DMS79 (cell line): ENCODE data around the gene IGSF21.
A peak's percentile ranks its signal among the peaks of the same experiment; 100 is the strongest.

ENCODE experiments used
- DNase-seq: peaks from one replicate; lab custom pipeline; 2025; lab: John Stamatoyannopoulos, UW

Gene IGSF21

DNA sequence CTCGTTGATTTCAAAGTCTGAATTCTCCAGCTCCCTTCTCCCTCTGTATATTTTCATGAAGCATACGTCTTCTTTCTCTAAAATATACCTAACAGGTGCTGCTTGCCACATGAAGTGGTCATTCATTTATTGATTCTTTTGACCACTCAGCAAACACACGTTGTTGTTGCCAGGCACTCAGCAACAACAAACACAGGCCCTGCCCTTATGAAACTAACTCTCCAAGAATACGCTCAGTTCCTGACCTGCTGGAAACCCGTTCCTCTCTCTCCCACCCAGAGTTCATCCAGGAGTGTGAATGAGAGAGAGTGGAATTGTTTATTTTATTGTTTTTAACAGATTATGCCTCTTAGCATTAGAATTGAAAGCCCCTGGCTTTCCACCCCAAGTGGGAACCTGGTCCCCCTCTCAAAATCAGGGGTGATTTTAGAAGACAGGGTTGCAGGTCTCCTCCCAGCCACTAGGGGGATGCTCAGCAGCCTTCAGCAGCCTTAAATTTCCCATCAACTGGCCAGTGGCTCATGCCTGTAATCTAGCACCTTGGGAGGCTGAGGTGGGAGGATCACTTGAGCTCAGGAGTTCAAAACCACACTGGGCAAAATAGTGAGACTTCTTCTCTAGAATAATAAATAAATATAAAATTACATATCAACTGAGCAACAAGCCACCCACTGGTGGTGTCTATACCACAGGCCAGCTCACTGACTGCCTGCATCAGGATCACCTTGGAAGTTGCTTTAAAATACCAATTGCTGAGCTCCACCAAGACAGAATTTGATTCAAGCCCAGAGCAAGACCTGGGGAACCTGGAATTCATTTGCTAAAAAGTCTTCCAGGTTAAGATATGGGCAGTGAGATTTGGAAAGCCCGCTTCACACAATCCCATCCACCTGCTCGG lies 192.1 kb downstream of the IGSF21 start:
- DNase-seq = peak; percentile 77

DNA sequence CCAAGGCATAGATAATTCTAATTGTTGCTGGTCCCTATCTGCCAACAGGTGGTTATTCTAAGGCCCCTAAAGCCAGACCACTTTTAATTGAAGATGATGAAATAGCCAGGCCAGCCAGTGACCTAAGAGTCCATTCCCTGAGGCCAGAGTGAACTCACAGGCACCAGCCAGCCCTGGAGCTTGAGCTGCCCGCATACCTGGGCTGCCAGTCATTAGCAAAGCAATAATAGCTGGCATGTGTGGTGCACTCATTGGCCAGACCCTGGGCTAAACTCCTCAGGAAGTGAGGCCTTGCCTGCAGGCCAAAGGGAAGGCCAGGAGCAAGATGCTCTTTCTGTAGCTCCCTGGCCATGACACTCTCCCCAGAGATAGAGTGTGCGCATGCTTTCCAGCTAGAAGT lies 192.8 kb downstream of the IGSF21 start:
- no peak for DNase-seq

DNA sequence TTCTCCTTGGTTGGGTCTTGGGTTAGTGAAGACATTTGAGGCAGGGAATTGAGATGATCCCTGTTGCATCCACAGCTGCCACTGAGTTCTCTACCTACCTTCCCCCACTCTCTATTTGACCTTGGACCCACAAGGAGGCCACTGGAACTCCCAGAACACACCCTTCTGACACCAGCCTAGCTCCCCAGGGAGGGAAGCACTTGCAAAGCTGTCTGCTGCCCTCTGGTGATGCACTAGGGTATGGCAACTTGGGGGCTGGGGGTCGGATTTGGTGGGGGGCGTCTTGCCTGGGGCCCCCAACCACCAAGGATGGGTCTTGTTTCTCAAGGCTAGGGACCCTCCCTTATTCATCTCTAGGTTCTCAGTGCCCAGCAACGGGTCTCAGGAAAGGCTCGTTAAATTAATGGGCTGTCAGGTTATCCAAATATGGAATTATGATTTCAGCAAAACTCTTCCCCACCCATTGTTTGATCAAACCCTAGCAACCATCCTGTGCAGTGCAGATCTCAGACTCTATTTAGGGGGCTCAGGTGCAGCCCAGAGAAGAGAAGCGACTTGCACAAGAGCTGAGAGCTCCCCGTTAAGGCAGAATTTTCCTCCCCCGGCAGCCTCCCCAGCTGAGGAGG lies 195.3 kb downstream of the IGSF21 start:
- DNase-seq = no peak

DNA sequence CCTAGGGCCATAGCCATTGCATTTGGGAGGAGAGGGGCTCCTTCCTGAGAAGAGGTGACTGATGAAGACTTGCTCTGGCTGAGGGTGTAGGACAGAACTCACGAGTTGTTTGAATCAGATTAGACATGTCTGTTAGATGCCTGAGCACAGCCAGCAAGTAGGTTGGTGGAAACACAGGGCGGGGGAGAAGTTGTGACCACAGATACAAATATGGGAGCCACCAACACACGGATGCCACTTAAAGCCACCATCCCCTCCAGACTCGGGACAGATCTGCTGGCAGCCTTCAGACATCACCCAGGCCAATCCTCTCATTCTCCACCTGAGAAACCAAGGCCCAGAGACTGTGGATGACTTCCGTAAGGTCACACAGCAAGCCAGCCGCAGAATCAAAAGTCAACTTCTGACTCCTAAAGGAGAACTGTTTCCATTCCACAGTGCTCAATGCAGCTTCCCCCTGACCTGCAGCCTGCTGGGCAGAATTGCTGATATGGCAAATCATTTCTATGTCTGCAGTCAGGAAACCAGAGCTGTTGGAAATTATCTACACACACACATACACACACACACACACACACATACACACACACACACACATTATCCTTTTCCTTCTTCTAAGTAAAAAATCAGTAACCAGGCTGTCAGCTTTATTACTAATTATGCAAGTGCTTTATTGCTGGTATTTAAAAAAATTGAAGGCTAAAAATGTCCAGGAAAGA lies 196.7 kb downstream of the IGSF21 start:
- DNase-seq = no peak

DNA sequence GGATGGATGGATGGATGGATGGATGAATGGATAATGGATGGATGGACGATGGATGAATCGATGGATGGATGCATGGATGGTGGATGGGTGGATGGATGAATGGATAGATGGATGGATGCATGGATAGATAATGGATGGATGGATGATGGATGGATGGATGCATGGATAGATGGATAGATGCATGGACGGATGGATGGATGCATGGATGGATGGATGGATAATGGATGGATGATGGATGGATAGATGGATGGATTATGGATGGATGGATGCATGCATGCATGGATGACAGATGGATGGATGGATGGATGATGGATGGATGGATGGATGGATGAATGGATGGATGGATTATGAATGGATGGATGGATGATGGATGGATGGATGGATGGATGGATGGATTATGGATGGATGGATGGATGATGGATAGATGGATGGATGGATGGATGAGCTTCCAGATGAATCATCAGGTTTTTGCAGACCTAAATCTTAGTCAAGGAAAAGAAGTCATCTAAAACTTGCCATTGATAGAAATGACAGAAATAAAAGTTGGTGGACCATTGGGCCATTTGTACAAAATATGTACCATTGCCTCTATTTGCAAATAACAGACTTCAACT lies 197.7 kb downstream of the IGSF21 start:
- DNase-seq = no peak

DNA sequence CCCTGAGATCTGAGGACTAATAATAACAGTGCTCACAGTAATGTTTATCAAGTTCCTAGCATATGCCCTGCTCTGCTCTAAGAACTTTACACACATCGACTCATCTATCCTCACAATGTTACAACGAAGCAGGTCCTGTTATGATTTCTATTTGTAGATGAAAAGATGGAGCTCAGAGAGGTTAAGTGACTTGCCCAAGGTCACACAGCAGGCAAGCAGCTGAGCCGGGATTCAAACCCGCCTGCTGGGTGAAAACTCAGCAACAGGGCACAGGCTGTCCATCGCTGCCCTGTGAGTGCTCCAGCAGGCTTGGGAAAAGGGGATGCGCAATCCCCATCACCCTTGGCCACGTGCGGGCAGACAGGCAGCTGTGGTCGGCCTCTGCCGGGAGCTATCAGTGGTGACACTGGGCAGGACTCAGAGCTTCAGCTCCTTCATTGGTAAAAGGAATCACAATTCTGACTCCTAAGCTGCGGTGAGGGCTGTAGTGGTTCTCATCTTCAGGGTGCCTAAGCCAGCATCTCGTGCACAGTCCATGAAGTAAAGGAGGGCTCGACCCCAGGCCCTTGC lies 199.8 kb downstream of the IGSF21 start:
- no peak for DNase-seq

DNA sequence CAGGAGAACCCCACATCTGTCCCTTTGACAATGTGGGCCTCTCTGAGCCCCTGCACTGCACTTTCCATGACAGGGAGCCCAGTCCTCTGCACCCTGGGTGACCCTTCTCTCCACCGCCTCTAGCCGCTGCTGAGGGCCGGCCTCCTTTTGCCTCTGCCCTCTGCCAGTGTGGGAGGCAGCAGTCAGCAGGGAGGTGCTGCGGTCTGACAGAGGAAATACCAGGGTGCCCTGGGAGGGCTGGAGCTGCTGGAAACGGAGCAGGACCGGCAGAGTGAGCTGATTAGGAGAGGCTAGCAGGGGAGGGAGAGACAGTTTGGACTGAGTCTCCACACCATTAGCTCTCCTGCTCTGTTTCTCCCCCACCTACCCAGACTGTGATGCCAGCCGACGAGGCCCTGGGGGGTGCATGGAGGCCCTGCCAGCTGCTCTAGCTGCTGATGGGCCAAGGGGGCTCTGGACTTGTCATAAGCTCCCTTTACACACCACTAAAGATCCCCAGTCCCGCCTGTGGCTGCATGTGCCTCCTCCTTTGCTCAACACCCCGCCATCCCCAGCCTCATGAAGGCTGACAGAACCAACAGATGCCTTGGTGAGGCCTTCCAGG lies 202.1 kb downstream of the IGSF21 start:
- DNase-seq = no peak

DNA sequence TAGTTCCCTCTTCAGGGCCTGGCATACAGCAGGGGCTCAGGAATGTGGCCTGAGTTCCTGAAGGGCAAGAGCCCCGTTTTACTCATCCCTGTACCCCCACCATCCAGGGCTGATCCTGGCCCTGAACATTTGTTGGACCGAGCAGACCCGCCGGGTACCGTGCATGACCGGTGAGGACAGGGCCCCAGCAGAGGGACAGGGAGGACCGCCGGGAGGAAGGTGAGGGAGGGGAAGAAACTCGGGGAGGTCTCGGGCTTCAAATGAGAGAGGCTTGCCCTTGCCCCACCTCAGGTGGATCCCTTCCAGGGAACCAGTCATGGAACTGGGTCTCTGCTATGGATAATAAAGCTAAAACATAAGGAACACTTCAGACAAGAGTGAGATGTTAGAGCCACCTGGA lies 205.4 kb downstream of the IGSF21 start:
- DNase-seq = no peak

DNA sequence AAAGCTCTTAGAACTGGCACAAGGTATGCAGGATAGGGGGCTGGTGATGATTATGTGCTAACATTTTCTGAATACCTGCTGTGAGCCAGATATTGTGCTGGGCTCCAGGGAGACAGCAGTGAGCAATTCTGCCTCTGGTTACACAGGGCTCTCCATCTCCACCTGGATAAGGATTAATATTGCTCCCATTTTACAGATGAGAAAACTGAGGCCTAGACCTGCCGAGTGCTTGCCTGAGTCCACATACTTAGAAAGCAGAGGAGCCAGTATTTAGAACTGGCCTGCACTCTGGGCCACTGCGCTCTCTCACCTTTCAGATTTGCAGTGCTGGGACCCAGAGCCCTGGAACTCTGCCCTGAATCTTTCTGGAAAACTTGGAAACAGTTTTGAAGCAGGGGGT lies 205.9 kb downstream of the IGSF21 start:
- DNase-seq = no peak

DNA sequence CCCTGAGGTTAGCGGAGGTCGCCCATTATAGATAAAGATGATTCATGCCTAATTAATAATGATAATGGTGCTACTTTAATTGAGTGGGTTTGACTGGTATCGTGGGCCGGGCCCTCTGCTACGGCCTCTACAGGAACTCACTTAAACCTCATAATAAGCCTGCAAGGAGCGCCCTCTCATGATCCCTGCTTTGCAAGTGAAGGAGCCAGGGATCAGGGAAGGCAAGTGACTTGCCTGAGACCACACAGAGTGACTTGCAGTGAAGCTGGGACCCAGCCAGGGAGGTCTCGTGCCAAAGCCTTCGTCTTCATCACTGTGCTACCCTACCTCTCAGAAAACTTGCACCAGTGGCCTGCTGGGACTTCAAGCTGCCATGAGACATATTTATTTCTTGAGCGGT lies 206.8 kb downstream of the IGSF21 start:
- DNase-seq = peak; percentile 46

DNA sequence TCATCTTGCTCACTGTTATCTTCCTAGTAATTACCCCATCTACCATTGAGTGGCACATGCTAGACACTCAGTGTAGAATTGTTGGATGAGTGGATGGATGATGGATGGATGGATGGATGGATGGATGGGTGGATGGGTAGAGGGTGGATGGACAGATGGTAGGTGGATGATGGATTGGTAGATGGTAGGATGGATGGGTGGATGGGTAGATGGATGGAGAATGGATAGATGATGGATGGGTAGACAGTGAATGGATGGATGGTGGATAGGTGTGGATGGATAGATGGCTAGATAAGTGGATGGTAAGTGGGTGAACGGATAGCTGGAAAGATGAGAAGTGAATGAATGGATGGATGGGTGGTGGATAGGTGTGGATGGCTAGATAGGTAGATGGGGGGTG lies 207.9 kb downstream of the IGSF21 start:
- no peak for DNase-seq

DNA sequence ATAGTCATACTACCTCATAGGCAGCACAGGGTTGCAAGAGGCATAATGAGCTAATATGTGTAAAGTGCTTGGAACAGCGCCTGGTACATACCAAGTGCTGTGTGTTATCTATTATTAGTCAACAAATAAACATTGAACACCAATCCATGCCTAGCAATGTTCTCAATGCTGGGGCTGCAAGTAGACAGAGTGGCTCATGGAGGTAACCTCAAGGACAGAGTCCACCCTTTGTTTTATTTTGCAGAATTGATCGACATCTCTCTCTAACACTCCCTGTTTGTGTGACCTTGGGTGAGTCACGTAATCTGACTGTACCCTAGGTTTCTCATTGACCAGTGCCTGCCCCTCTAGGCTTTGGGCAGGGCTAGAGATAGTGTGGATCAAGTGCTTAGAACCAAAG lies 209.2 kb downstream of the IGSF21 start:
- no peak for DNase-seq

DNA sequence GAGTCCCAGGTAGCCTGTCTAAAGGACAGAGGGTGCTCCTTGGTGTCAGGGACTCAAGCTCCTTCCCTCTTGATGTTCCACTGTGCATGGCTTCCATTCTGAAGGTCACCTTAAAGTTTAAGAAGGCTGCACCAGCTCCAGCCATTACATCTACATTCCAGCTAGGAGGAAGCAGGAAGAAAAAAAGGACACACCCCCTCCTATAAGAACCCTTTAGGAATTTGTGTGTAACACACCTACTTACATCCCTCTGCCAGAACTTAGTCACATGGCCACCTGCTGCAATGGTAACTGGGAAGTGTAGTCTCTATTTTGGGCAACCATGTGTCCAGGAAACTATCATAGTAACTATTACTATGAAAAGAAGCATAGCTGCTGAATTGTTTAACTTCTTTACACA lies 211.5 kb downstream of the IGSF21 start:
- no peak for DNase-seq

DNA sequence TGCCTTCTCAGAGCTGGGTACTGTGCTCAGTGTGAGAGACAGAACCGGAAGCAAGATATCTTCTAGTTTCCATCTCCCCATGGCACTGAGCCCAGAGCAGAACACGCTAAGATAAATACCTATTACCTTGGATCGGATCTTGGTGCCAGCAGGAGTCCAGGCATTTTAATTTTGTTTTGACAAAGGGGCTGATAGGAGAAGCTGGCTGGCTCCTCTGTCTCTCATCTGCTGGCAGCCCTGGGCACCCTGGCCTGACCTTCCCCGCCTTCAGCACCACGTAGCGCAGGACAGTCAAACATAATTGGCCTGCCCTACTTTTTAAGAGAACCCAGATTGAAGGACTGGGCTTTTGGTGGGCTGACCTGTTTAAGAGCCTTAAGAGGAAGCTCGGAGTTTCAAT lies 212.5 kb downstream of the IGSF21 start:
- peak; percentile 24 for DNase-seq

DNA sequence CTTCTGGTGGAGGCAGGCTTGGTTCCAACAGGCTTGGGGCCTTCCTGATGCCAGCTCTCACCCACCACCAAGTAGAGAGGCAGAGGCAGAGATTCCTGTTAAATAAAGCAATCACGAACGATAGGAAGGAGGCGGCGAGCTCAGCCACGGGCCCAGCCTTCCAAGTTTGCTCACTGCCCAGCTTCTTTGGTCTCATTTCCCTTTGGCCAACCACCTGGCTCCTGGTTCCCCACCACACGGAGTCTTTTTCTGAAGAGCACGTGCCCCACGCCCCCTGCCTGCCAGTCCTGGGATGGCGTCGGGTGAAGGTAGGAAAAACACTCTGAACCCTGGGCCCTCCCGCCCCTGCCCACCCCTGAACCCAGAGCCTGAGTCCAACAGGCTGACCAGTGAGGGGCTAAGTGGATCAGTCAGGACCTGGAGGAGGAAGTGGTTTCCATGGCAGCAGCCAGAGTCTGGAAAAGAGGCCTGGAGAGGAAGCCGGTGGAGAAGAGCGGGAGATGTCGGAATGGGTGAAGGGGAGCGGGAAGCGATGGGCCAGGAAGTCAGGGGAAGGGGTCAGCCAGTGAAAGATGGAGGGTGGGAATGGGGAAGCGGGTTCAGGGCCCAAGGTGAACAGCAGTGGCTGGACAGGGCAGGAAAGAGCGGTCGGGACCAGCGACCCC lies 214.9 kb downstream of the IGSF21 start:
- DNase-seq = no peak

DNA sequence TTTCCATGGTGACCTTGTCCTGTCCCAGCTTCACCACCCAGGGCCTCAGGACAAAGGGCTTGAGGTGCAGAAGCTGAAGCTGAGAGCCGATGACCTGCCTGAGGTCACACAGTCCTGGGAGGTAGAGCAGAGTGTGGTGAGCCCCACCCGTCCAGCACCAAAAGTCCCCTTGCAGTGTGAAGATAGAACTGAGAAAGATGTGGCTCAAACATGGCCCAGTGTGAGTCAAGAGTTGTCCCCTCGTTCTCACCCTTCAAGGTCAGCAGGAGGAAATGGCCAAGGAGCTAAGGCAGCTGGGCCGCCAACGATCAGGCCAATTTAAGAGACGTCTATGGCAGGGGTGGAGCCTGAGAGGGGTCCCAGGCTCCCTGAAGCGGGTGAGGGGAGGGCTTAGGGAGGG lies 215.7 kb downstream of the IGSF21 start:
- no peak for DNase-seq

DNA sequence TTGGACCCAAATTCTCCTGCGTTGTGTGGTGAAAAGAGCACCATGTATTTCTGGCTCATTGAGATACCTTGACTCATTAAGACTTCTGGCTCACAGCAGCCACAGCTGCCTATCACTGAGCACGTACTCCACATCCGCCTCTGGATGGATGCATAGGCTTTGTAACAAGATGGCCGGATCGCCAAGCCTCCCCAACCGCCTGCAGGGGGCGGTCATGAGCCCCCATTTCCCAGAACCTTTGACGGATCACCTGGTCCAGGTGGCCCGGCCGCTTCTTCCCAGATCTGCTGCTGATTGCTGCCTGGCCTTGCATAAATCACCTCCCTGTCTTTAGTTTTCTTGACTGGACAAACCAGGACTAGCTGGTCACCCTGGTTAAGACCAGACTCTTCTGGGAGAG lies 216.6 kb downstream of the IGSF21 start:
- DNase-seq = no peak

DNA sequence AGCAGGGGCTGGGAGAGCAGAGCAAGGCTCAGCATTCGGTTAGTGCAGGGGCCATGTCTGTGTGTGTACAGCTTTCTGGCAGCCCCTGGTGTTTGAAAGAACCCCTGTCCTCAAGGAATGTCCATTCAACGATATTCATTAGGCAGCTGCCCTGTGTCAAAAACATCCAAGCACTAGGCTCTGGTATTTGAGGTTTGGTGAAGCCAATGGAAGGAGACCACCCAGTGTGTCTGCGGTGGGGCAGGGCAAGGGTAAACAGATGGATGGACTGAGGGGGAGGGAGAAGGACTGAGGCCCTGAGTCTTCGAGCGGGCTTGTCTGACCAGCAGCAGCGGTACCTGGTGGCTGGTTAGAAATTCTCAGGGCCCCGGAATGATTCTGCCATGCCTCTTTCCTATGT lies 217.5 kb downstream of the IGSF21 start:
- no peak for DNase-seq

DNA sequence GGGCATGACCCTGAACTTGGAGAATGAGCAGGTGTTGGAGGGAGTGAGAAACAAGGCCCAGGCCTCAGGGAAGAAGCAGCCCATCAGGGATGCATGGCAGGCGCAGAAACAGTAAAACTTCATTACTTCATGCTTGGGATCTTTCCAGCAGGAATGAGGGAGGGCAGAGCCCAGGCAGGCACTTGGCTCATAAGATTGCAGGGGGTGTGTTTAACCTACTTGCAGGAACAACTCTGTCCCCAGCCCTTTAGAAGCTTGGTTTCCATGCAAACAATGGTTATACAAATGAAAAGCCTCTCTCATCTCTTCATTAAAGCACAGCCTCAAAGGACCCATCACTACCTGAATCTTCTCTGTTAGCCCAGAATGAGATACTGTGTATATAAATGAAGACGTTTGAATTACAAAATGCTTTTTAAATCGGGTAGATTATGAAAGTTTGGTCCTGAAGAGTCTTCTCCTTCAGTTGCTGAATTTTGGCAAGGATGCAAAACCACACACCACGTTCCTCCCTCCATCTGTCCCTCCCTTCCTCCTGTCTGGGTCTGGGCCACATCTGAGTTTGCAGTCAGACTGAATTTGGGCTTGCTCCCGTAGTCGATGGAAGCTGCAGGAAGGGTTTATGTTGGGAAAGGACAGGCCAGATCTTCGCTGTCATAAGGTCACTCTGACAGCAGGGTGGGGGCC lies 218.8 kb downstream of the IGSF21 start:
- DNase-seq = peak; percentile 84

DNA sequence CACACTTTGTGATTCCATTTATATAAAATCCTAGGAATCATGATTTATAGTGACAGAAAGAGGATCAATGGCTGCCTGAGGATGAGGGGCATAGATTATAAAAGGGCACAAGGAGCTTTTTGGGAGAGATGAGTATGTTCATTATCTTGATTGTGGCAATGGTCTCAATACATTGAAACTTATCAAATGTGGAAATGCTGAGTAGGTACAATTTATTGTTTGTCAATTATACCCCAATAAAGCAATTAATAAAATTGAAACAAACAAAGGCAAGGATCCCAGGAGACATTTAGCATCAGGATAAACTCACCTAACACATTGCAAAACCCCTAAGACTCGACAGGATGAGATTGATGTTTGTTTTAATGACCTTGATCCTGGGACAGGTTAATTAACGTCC lies 220.1 kb downstream of the IGSF21 start:
- DNase-seq = no peak

DNA sequence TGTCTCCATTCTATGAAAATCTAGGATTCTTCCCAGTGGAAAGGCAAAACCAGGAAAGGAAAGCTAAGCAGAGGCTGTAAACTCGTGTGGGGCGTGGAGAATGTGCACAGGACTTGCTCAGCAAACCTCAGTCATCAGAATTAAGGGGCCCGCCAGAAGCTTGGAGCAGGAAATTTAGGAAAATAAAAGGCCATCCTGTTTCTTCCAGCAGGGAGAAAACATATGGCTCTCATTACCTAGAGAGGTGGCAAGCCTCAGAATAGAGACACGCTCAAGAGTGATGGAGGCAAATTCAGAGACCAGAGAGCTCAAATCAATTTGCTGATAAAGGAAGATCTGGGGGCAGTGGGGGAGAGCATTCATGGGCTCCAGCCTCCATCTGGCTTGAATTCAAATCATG lies 221.2 kb downstream of the IGSF21 start:
- no peak for DNase-seq
